ENCODE results near the gene KIAA1217. TPM values are rescaled to one million over a fixed set of nuclear protein-coding genes. Genes with fewer than 3 reads are reported as not detected.

Gene KIAA1217
- total RNA-seq, 1 experiment from 2014 or later = 7.8 TPM

GRCh38 chr10:24163485-24163884 lies 45.5 kb upstream of the KIAA1217 start:
- no TSS peak for BruUV-seq (replicated peaks)
- H3K4me1 ChIP-seq (ENCODE audit: control insufficient read depth in 1 of 2, insufficient read depth in 2 of 2, low read length in 2 of 2) = no peaks in the 10 kb centered on the region
- CTCF ChIA-PET = no interaction called here
- DNase-seq (ENCODE audit: low read depth, low spot score) (no peak), ATAC-seq (no peak)
- no peaks in the 10 kb centered on the region for H3K9me3 ChIP-seq (ENCODE audit: control insufficient read depth in 1 of 2, insufficient read depth in 1 of 2, low read depth in 1 of 2, low read length in 2 of 2)
- RAD21 ChIA-PET (ENCODE audit: low non-redundant PET in 1 of 2, low total read pairs in 2 of 2, uncharacterized antibody in 2 of 2, unreplicated experiment in 2 of 2) = no interaction called here
- intact Hi-C loops (cut with micrococcal nuclease) = no loop called here
- no peaks in the 10 kb centered on the region for H4K20me1 ChIP-seq (ENCODE audit: insufficient read depth)
- no peak overlapping the region for H2AFZ ChIP-seq (ENCODE audit: low read depth, low read length, poor library complexity, severe bottlenecking)
- H3K79me2 ChIP-seq (ENCODE audit: insufficient read depth, low read length) = no peaks in the 10 kb centered on the region
- H3K27ac ChIP-seq (ENCODE audit: low read depth, low read length) = no peak overlapping the region
- H3K4me2 ChIP-seq (ENCODE audit: low read length) = no peak overlapping the region
- H3K36me3 ChIP-seq (ENCODE audit: control insufficient read depth in 1 of 2, insufficient read depth in 2 of 2, low read length in 2 of 2) = no peaks in the 10 kb centered on the region
- no peak overlapping the region for H3K4me3 ChIP-seq (replicated peaks in 1 of 2; ENCODE audit: low read depth in 1 of 2, low read length in 2 of 2)
- H3K9ac ChIP-seq (ENCODE audit: low read length) = no peak overlapping the region
- no peaks in the 10 kb centered on the region for H3K27me3 ChIP-seq (ENCODE audit: insufficient read depth, low read length)
- POLR2A ChIA-PET = no interaction called here
- H3K9me2 ChIP-seq (ENCODE audit: insufficient read depth) = no peaks in the 10 kb centered on the region
- TF ChIP-seq JUND (IDR thresholded peaks at IDR 0.05) (no peak), EZH2phosphoT487 (IDR thresholded peaks at IDR 0.05; ENCODE audit: borderline replicate concordance) (no peak), MAX (IDR thresholded peaks at IDR 0.05) (no peak), SIN3A (IDR thresholded peaks at IDR 0.05; ENCODE audit: low read depth) (no peak), ZFX (IDR thresholded peaks at IDR 0.05) (no peak), FOSL1 (IDR thresholded peaks at IDR 0.05; ENCODE audit: low read depth) (no peak), POLR2A (IDR thresholded peaks at IDR 0.05; ENCODE audit: borderline replicate concordance, extremely low read depth, insufficient read depth, insufficient read length) (no peak)

GRCh38 chr10:24168258-24169170 lies 40.4 kb upstream of the KIAA1217 start:
- intact Hi-C loops (cut with micrococcal nuclease) = no loop called here
- no TSS peak for BruUV-seq (replicated peaks)
- no peak overlapping the region for H3K9ac ChIP-seq (ENCODE audit: low read length)
- TF ChIP-seq MAX (IDR thresholded peaks at IDR 0.05) (no peak), JUND (IDR thresholded peaks at IDR 0.05) (no peak), ATF3 (IDR thresholded peaks at IDR 0.05) (no peak), EZH2phosphoT487 (IDR thresholded peaks at IDR 0.05; ENCODE audit: borderline replicate concordance) (no peak), EZH2 (IDR thresholded peaks at IDR 0.05) (no peak), SRF (IDR thresholded peaks at IDR 0.05; ENCODE audit: low read depth) (no peak), ZBTB33 (IDR thresholded peaks at IDR 0.05; ENCODE audit: extremely low read depth, insufficient replicate concordance, low read length) (no peak), CTCF (IDR thresholded peaks at IDR 0.05 in 2 of 3, conservative IDR thresholded peaks at IDR 0.05 in 1 of 3; ENCODE audit: borderline replicate concordance in 1 of 3, insufficient read depth in 1 of 3, low read depth in 2 of 3, low read length in 2 of 3) (no peak), TCF7L2 (IDR thresholded peaks at IDR 0.05; ENCODE audit: borderline replicate concordance, extremely low read depth, insufficient read depth, insufficient read length) (no peak), ZNF274 (IDR thresholded peaks at IDR 0.05; ENCODE audit: low read depth, low read length) (no peak), RAD21 (IDR thresholded peaks at IDR 0.05; ENCODE audit: low read depth) (no peak)

More at GRCh38 chr10:24168258-24169170, 40.4 kb upstream of the KIAA1217 start:
- Histone ChIP-seq H3K36me3 (ENCODE audit: control insufficient read depth in 1 of 2, insufficient read depth in 2 of 2, low read length in 2 of 2) (no peaks in the 10 kb centered on the region), H3K9me3 (ENCODE audit: control insufficient read depth in 1 of 2, insufficient read depth in 1 of 2, low read depth in 1 of 2, low read length in 2 of 2) (no peaks in the 10 kb centered on the region), H3K4me3 (replicated peaks in 1 of 2; ENCODE audit: low read depth in 1 of 2, low read length in 2 of 2) (no peak overlapping the region), H3K79me2 (ENCODE audit: insufficient read depth, low read length) (no peaks in the 10 kb centered on the region), H3K4me2 (ENCODE audit: low read length) (no peak overlapping the region), H3K9me2 (ENCODE audit: insufficient read depth) (no peaks in the 10 kb centered on the region), H4K20me1 (ENCODE audit: insufficient read depth) (no peaks in the 10 kb centered on the region), H3K27me3 (ENCODE audit: insufficient read depth, low read length) (no peaks in the 10 kb centered on the region), H2AFZ (ENCODE audit: low read depth, low read length, poor library complexity, severe bottlenecking) (no peak overlapping the region), H3K27ac (ENCODE audit: low read depth, low read length) (no peak overlapping the region), H3K4me1 (ENCODE audit: control insufficient read depth in 1 of 2, insufficient read depth in 2 of 2, low read length in 2 of 2) (no peaks in the 10 kb centered on the region)
- ATAC-seq (no peak), DNase-seq (ENCODE audit: low read depth, low spot score) (no peak)
- ChIA-PET POLR2A (no interaction called here), RAD21 (ENCODE audit: low non-redundant PET in 1 of 2, low total read pairs in 2 of 2, uncharacterized antibody in 2 of 2, unreplicated experiment in 2 of 2) (no interaction called here), CTCF (no interaction called here)
